ENCODE results near the gene FBXO36. TPM values are rescaled to one million over a fixed set of nuclear protein-coding genes. Genes with fewer than 3 reads are reported as not detected.

FBXO36 gene
- total RNA-seq, 4 donors from 2014 or later, result 1.9 to 3.8 (median 2.4) TPM

DNA sequence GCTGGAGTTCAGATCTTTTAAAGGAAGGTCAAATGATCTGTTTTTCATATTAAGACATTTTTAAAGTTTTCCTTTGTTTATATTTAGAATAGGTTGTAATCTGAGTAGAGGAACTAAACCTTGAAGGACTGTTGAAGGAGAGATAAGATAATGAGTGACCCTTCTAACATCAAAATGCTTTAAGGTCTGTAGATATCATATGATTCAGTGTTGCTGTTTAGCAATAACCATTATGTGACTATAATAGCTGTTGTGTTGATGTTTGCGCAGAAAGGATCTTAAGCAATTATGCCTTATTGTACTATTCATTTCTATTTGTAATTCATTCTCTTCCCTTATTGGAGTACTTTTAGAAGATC lies 86.4 kb downstream of the FBXO36 start:
- TF ChIP-seq, protein P1, sequence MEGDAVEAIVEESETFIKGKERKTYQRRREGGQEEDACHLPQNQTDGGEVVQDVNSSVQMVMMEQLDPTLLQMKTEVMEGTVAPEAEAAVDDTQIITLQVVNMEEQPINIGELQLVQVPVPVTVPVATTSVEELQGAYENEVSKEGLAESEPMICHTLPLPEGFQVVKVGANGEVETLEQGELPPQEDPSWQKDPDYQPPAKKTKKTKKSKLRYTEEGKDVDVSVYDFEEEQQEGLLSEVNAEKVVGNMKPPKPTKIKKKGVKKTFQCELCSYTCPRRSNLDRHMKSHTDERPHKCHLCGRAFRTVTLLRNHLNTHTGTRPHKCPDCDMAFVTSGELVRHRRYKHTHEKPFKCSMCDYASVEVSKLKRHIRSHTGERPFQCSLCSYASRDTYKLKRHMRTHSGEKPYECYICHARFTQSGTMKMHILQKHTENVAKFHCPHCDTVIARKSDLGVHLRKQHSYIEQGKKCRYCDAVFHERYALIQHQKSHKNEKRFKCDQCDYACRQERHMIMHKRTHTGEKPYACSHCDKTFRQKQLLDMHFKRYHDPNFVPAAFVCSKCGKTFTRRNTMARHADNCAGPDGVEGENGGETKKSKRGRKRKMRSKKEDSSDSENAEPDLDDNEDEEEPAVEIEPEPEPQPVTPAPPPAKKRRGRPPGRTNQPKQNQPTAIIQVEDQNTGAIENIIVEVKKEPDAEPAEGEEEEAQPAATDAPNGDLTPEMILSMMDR (IDR thresholded peaks at IDR 0.05; ENCODE audit: low read depth), result no peak

DNA sequence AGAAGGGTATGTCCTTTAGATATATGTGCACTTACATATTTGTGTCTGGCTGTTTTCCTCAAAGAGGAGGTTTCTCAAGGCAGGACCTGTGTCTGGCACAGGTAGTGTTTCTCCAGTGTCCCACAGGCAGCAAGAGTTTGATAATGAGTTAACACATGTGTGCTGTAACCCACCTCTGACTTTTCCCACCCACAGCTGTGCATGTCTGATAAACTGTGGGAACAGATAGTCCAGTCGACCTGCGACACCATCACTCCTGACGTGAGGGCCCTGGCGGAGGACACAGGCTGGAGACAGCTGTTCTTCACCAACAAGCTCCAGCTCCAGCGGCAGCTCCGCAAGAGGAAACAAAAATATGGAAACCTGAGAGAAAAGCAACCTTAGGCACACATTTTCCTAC lies 88.2 kb downstream of the FBXO36 start:
- TF ChIP-seq, protein P1 (IDR thresholded peaks at IDR 0.05; ENCODE audit: low read depth), result no peak

DNA sequence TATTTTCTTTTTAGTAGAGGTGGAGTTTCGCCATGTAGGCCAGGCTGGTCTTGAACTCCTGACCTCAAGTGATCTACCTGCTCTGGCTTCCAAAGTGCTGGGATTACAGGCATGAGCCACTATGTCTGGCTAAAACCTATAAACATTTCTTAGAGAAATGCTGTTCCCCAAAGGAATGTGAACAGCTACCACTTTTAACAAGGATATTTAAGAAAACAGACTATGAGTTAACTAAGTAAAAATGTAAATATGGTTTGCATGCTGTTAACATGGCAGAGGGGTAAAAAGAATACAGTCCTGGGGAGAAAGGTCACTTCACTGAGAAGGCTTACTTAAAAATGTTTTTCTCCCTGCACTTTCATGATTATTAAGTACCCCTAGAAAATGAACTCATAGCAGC lies 89.3 kb downstream of the FBXO36 start:
- TF ChIP-seq, protein P1 (IDR thresholded peaks at IDR 0.05; ENCODE audit: low read depth), result no peak

DNA sequence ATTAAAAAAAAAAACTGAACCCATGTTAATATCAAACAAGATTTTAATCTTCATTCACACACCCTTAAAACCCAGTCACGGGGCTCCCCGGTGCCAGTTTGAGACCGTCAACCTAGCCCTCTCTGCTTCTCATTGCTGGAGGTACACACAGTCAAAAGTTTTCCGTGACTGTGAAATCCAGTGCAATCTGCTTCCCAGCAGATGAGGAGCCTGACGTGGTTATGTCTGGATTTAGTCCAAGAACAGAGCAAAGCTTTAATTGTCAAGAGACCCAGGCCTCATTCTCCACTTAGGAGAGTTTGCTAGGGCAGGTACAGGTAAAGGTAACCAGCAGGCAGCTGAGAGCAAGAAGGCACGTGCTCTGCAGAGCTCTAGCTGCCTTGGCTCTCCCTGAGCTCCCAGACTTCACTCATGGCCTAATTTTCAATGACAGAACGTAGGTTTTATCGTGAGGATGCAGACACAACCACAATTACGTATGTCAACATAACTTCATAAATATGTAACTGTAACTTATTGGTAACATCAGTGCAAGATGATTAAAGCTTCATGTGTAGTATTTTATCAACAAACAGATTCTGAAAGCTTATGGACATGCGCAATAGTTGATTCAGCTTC lies 90.1 kb downstream of the FBXO36 start:
- TF ChIP-seq, protein P1 (IDR thresholded peaks at IDR 0.05; ENCODE audit: low read depth), result no peak

DNA sequence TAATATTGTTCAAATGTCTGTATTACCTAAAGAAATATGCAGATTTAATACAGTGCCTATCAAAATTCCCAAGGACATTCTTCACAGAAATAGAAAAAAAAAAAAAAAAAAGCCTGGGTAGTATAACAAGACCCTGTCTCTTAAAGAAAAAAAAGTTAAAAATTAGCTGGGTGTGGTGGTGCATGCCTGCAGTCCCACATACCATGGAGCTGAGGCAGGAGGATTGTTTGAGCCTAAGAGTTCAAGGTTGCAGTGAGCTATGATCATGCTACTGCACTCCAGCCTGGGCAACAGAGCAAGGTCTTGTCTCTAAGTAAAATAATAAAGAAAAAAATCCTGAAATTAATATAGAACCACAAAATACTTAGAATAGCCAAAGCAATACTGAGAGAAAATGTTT lies 94.5 kb downstream of the FBXO36 start:
- TF ChIP-seq, protein P1 (IDR thresholded peaks at IDR 0.05; ENCODE audit: low read depth), result no peak

DNA sequence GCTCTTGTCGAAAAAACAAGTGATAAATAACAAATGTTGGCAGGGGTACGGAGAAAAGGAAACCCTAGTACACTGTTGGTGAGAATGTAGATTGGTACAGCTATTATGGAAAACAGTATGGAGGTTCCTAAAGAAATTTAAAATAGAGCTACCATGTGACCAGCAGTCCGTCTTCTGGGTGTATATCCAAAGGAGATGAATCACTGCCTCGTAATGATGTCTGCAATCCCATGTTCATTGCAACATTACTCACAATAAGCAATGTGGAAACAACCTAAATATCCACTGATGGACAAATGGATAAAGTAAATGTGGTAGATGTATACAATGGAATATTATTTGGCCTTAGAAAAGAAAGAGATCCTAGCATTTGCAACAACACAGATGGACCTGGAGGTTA lies 95.8 kb downstream of the FBXO36 start:
- TF ChIP-seq, protein P1 (IDR thresholded peaks at IDR 0.05; ENCODE audit: low read depth), result no peak

DNA sequence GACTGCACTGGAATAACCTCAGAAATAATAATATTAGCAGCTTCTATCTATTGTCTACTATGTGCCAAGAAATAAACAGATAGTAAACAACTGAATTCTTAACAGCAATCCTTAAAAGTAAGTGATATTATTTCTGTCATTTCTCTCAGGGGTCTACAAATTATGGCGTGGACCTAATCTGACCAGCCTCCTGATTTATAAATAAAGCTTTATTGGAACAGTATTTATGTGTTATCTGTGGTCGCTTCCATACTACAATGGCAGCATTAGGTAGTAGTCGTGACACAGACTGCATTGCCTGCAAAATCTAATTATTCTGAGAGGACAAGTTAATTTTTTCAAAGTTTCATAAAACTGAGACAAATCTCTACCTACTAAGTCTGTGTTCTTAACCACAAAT lies 97.4 kb downstream of the FBXO36 start:
- TF ChIP-seq, protein P1 (IDR thresholded peaks at IDR 0.05; ENCODE audit: low read depth), result no peak

All from subcutaneous adipose tissue (tissue), 4 donors.